Epithelial cell of proximal tubule (primary cell): ENCODE results near the gene KMT2E. TPM values are rescaled to one million over a fixed set of nuclear protein-coding genes. Genes with fewer than 3 reads are reported as not detected.
A peak's percentile ranks its signal among the peaks of the same experiment; 100 is the strongest.

ENCODE experiments used
- DNase-seq: peaks from one replicate; pipeline ENCODE4 v3.0.0-alpha.2; 2011; ENCODE audit warnings: low read depth
- H3K4me3 ChIP-seq: 2 replicates; pipeline ENCODE4 v1.5.1; 2011; ENCODE audit warnings: low read depth, mild to moderate bottlenecking, low read length
- total RNA-seq: library from RNA; depleted of rRNA; stranded (reverse); fragments of >200 nt; gene quantifications from 2 replicates; pipeline ENCODE4 v1.2.3, GENCODE V29; 2015
- TF ChIP-seq, protein P1 (sequence below): conservative IDR thresholded peaks from 2 replicates; pipeline ENCODE4 v1.5.1; 2012; ENCODE audit warnings: low read depth, mild to moderate bottlenecking, low read length

Gene KMT2E
- total RNA-seq, 1 donor from 2014 or later: 46.4 TPM

DNA sequence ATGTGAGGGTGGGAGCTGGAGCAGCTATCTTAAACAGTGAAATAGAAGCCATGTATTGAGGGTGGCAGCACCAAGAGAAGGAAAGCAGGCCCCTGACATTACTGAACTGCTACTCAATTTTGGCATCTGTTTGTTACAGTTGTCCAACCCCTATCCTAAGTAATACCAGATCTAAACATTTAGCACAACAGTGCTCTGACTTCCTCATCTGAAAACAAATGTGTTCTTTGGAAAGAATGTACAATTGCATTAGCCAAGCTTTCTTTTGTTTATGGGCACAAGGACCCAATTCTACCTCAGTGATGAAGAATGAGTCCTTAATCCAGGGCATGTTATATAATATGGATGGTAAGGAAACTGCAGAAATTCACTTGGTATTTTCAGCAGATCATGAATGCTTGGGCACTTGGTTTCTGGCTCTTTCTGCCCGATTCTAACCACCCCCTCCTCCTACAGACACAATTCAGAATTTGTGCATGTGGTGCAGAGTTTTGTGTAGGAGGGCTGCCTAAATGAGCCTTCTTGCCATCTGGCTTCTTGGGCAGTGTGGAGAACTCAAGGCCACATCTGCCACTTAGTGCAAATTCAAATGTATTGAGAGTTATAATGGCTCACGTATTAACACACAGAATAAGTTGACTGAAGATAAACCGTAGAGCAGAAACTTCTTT is 36.9 kb upstream of the KMT2E start:
- TF ChIP-seq, protein P1, sequence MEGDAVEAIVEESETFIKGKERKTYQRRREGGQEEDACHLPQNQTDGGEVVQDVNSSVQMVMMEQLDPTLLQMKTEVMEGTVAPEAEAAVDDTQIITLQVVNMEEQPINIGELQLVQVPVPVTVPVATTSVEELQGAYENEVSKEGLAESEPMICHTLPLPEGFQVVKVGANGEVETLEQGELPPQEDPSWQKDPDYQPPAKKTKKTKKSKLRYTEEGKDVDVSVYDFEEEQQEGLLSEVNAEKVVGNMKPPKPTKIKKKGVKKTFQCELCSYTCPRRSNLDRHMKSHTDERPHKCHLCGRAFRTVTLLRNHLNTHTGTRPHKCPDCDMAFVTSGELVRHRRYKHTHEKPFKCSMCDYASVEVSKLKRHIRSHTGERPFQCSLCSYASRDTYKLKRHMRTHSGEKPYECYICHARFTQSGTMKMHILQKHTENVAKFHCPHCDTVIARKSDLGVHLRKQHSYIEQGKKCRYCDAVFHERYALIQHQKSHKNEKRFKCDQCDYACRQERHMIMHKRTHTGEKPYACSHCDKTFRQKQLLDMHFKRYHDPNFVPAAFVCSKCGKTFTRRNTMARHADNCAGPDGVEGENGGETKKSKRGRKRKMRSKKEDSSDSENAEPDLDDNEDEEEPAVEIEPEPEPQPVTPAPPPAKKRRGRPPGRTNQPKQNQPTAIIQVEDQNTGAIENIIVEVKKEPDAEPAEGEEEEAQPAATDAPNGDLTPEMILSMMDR: no peak
- H3K4me3 ChIP-seq: no peak overlapping the region
- no peak for DNase-seq

GRCh38 chr7:104978460-104978859 is 35.5 kb upstream of the KMT2E start:
- no peak overlapping the region for H3K4me3 ChIP-seq
- TF ChIP-seq, protein P1: no peak
- no peak for DNase-seq

GRCh38 chr7:104979167-104979841 is 34.7 kb upstream of the KMT2E start:
- no peak for DNase-seq
- TF ChIP-seq, protein P1: no peak
- no peak overlapping the region for H3K4me3 ChIP-seq

GRCh38 chr7:104980440-104980839 is 33.6 kb upstream of the KMT2E start:
- DNase-seq: no peak
- H3K4me3 ChIP-seq: no peak overlapping the region
- TF ChIP-seq, protein P1: no peak

DNA sequence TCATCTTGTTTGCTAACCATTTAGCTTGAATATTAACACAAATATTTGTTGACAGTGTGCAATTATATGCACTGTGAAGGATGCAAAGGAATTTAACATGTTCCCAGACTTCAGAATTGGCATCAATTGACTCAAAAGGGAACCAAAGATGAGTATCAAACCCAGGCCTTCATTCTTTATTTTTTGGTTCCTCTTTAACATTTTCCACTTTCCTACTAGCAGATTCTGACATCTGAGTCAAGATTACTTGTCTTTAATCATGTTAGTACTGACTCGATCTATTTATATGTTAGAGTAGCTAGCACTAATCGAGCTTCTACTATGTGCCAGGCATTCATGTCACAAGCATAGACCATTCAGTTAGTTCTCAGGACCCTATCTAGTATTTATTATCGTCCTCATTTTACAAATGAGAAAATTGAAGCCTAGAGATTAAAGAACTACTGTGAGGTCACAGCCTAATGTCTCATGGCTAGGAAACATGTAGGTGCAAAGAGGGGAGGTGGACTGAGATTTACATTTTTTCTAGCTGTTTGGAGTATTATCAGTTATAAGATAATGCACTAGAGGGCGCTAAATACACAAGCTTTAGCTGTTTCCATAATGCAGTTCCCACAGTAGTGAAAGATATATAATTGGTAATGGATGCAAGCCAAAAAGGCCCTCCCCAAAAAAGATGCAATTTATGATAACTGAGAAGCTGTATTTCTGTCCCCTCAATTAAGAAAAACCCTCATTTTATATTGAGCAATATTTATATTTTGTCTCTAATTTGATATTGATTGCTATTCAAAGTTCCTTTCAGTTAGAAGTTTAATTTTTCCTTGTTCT is 32.9 kb upstream of the KMT2E start:
- DNase-seq: no peak
- no peak overlapping the region for H3K4me3 ChIP-seq
- TF ChIP-seq, protein P1: peak; percentile 67

DNA sequence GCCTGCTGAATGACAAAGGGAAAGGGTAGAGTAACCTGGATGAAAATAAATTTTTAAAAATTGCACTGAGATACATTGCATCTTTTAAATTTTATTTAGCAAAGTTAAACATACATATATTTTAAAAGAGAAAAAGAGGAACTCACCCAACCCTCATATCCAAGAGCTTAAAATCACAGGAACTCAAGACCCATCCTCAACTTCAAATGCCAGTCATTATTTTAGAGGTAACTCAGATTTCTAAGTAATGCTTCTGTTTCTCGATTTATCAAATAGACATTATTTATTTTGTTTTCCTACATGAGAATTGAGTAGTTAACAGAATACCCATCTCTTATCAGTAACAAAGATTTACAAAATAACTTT is 32.4 kb upstream of the KMT2E start:
- TF ChIP-seq, protein P1: no peak
- DNase-seq: no peak
- H3K4me3 ChIP-seq: no peak overlapping the region
